ENCODE data around the gene PPP4C. TPM values are rescaled to one million over a fixed set of nuclear protein-coding genes. Genes with fewer than 3 reads are reported as not detected.
A peak's percentile ranks its signal among the peaks of the same experiment; 100 is the strongest.

Gene PPP4C
- 123 TPM for polyA plus RNA-seq (2013, experiment 1 of 2)
- 122 TPM for polyA plus RNA-seq (2013, experiment 2 of 2)

DNA sequence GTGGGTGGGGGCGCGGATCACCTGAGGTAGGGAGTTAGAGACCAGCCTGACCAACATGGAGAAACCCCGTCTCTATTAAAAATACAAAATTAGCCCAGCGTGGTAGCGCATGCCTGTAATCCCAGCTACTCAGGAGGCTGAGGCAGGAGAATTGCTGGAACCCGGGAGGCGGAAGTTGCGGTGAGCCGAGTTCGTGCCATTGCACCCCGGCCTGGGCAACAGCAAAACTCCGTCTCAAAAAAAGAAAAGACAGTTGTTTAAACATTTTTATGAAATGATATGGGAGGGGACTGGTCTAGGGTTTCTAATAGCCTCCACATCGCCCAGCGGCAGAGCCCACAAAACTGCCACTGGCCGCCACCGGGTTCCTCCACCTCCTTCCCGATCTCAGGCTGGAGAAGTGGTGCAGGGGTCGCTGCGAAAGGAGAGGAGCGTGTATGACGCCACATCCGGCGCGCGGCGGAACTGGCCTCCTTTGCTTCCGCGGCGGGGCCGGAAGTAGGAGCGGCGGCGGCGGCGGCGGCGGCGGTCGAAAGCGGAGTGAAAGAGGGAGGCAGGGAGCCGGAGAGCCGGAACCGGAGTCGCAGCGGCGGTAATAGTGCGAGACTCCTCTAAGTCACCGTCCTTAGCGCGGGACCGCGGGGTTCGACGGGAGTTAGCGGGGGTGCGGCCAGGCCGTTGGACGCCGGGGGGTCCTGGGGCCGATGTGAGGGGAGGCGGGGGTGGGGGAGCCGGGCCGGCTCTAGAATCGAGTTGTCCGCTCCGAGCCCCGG is at the start of gene PPP4C:
Gene PPP4C, plus strand, starts transcription at position 492 of the 773 bp plus-strand sequence. CDS start 384 bp downstream, outside the sequence.
- Histone ChIP-seq H3K9ac (ENCODE audit: low read depth, low read length) (peak within 1 kb of the TSS; percentile 91), H3K36me3 (ENCODE audit: insufficient read depth, low read length) (peaks cover 52% of the 10 kb centered on the region)
- WGBS, result 4% methylated on average over 67 of the region's 67 CpGs

DNA sequence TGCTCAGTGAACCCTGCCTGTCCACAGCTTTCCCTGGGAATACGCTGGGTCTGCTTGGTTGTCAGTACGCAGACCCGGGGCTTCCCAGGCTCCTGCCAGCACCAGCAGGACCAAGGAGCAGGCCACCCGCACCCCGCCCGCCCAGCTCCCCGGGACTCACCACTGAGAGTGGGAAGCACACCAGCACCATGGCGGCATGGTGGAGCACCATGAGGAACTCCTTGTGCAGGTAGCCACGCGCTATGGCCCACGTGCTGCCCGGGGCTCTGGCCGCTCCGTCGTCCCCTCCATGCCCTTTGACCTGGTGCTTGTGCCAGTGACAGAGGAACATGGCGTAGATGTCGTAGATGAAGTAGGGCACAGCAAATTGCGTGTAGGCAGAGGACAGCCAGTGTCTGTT is 49.3 kb upstream of the PPP4C start:
- peaks cover 7% of the 10 kb centered on the region for H3K4me1 ChIP-seq (ENCODE audit: insufficient read depth, low read length)
- no peaks in the 10 kb centered on the region for H3K9me3 ChIP-seq (ENCODE audit: insufficient read depth, low read depth, low read length)
- H3K36me3 ChIP-seq (ENCODE audit: insufficient read depth, low read length), result no peaks in the 10 kb centered on the region; the same call in 1 of the 2 replicates
- 95% methylated on average over 18 of the region's 18 CpGs for WGBS
- H3K27me3 ChIP-seq (ENCODE audit: insufficient read depth, low read length), result peaks cover 12% of the 10 kb centered on the region
- H3K27ac ChIP-seq (ENCODE audit: low read depth, low read length), result no peak overlapping the region
- no peak overlapping the region for H3K9ac ChIP-seq (ENCODE audit: low read depth, low read length)
- H3K4me3 ChIP-seq (ENCODE audit: low read length), result no peak overlapping the region

More for the DNA sequence above, at the start of gene PPP4C:
- Histone ChIP-seq H3K4me3 (ENCODE audit: low read length) (peak within 1 kb of the TSS; percentile 99), H3K4me1 (ENCODE audit: insufficient read depth, low read length) (peaks cover 3% of the 10 kb centered on the region; the same call in 1 of the 2 replicates), H3K27ac (ENCODE audit: low read depth, low read length) (peak within 1 kb of the TSS; percentile 71), H3K27me3 (ENCODE audit: insufficient read depth, low read length) (no peaks in the 10 kb centered on the region), H3K9me3 (ENCODE audit: insufficient read depth, low read depth, low read length) (no peaks in the 10 kb centered on the region)

- no peaks in the 10 kb centered on the region for H3K9me3 ChIP-seq (ENCODE audit: insufficient read depth, low read depth, low read length)
- peaks cover 13% of the 10 kb centered on the region for H3K4me1 ChIP-seq (ENCODE audit: insufficient read depth, low read length)
- peaks cover 23% of the 10 kb centered on the region for H3K27me3 ChIP-seq (ENCODE audit: insufficient read depth, low read length)
- 62% methylated on average over 13 of the region's 13 CpGs for WGBS
- H3K9ac ChIP-seq (ENCODE audit: low read depth, low read length), result no peak overlapping the region
- H3K4me3 ChIP-seq (ENCODE audit: low read length), result no peak overlapping the region
- no peak overlapping the region for H3K27ac ChIP-seq (ENCODE audit: low read depth, low read length)
- H3K36me3 ChIP-seq (ENCODE audit: insufficient read depth, low read length), result no peaks in the 10 kb centered on the region; the same call in 1 of the 2 replicates
Observed at GRCh38 chr16:30027588-30028437, 48.0 kb upstream of the PPP4C start.

DNA sequence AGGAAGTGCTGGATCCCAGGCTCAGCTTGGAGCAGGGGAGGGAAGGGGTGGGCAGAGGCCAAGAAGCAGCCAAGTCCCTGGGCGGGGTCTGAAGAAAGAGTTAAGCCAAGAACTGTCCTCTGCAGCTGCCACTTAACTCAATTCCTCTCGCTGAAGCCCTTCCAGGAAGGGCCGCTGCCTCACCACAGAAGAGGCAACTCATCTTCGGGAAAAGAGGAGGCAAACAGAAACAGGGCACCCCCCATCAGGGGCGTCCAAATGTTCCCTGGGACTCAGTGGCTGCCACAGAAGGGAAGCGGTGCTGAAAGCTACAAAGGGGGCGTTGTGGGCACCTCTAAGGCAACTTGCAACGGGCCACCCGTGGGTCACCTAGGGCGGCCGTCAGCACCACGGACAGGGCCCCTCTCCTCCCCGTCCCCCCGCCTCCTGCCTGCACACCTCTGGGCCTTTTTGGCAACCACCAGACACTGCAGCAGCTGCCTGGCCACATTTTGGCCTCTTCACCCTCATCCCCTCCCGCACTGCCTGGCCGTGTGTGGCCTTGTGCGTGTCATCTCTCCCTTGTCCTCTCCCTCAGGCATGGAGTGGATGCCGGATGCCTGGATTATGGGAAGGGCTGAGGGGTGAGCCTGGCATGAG is 47.2 kb upstream of the PPP4C start:
- H3K4me1 ChIP-seq (ENCODE audit: insufficient read depth, low read length), result peaks cover 13% of the 10 kb centered on the region
- no peaks in the 10 kb centered on the region for H3K9me3 ChIP-seq (ENCODE audit: insufficient read depth, low read depth, low read length)
- no peak overlapping the region for H3K9ac ChIP-seq (ENCODE audit: low read depth, low read length)
- peaks cover 29% of the 10 kb centered on the region for H3K27me3 ChIP-seq (ENCODE audit: insufficient read depth, low read length)
- H3K4me3 ChIP-seq (ENCODE audit: low read length), result no peak overlapping the region
- no peaks in the 10 kb centered on the region; the same call in 1 of the 2 replicates for H3K36me3 ChIP-seq (ENCODE audit: insufficient read depth, low read length)
- 25% methylated on average over 18 of the region's 18 CpGs for WGBS
- no peak overlapping the region for H3K27ac ChIP-seq (ENCODE audit: low read depth, low read length)

- Histone ChIP-seq H3K9me3 (ENCODE audit: insufficient read depth, low read depth, low read length) (no peaks in the 10 kb centered on the region), H3K36me3 (ENCODE audit: insufficient read depth, low read length) (no peaks in the 10 kb centered on the region; the same call in 1 of the 2 replicates), H3K9ac (ENCODE audit: low read depth, low read length) (peak overlapping the region; percentile 60), H3K4me3 (ENCODE audit: low read length) (peak overlapping the region; percentile 67), H3K27ac (ENCODE audit: low read depth, low read length) (no peak overlapping the region), H3K27me3 (ENCODE audit: insufficient read depth, low read length) (peaks cover 30% of the 10 kb centered on the region), H3K4me1 (ENCODE audit: insufficient read depth, low read length) (peaks cover 13% of the 10 kb centered on the region)
- WGBS, result 18% methylated on average over 23 of the region's 23 CpGs
Observed at GRCh38 chr16:30030011-30030685, 45.6 kb upstream of the PPP4C start.

DNA sequence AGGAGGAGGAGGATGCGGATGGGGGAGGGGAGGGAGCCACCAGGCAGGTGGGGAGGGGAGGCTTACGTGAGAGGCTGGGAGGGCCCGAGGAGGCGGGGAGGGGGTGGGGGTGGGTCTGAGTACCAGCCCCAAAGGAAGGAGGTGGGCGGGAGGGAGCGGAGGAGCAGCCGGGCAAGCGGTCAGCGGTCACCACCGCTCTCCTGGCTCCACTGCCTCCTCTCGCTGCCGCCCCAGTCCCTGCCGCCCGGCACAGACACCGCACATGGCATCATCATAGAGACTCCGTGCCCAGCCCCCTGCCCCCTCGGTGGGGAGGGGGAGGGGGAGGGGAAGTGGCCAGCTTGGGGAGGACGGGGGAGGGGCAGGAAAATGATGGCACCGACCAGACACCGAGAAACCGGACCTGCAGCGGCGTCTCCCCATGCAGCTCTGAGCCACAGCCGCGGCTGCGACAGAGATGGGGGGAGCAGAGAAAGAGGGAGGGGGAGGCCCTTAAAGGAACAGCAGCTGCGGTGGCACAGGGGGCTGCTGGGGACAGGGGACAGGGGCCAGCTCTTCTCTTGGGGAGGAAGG is 44.9 kb upstream of the PPP4C start, which contains the start of gene TLCD3B:
Gene TLCD3B, minus strand, starts transcription at position 431 of the 573 bp plus-strand sequence. CDS start 744 bp downstream, outside the sequence.
- Histone ChIP-seq H3K27ac (ENCODE audit: low read depth, low read length) (no peak within 1 kb of the TSS), H3K36me3 (ENCODE audit: insufficient read depth, low read length) (no peaks in the 10 kb centered on the region; the same call in 1 of the 2 replicates), H3K4me3 (ENCODE audit: low read length) (peak within 1 kb of the TSS; percentile 67), H3K9me3 (ENCODE audit: insufficient read depth, low read depth, low read length) (no peaks in the 10 kb centered on the region), H3K9ac (ENCODE audit: low read depth, low read length) (peak within 1 kb of the TSS; percentile 60), H3K4me1 (ENCODE audit: insufficient read depth, low read length) (peaks cover 13% of the 10 kb centered on the region), H3K27me3 (ENCODE audit: insufficient read depth, low read length) (peaks cover 33% of the 10 kb centered on the region)
- WGBS, result under 1% methylated on average over 25 of the region's 27 CpGs

- Histone ChIP-seq H3K4me3 (ENCODE audit: low read length) (peak overlapping the region; percentile 67), H3K27ac (ENCODE audit: low read depth, low read length) (no peak overlapping the region), H3K27me3 (ENCODE audit: insufficient read depth, low read length) (peaks cover 36% of the 10 kb centered on the region), H3K36me3 (ENCODE audit: insufficient read depth, low read length) (no peaks in the 10 kb centered on the region), H3K9me3 (ENCODE audit: insufficient read depth, low read depth, low read length) (no peaks in the 10 kb centered on the region), H3K9ac (ENCODE audit: low read depth, low read length) (no peak overlapping the region), H3K4me1 (ENCODE audit: insufficient read depth, low read length) (peaks cover 13% of the 10 kb centered on the region)
- WGBS, result 21% methylated on average over 10 of the region's 11 CpGs
Observed at GRCh38 chr16:30031477-30031918, 44.3 kb upstream of the PPP4C start.

DNA sequence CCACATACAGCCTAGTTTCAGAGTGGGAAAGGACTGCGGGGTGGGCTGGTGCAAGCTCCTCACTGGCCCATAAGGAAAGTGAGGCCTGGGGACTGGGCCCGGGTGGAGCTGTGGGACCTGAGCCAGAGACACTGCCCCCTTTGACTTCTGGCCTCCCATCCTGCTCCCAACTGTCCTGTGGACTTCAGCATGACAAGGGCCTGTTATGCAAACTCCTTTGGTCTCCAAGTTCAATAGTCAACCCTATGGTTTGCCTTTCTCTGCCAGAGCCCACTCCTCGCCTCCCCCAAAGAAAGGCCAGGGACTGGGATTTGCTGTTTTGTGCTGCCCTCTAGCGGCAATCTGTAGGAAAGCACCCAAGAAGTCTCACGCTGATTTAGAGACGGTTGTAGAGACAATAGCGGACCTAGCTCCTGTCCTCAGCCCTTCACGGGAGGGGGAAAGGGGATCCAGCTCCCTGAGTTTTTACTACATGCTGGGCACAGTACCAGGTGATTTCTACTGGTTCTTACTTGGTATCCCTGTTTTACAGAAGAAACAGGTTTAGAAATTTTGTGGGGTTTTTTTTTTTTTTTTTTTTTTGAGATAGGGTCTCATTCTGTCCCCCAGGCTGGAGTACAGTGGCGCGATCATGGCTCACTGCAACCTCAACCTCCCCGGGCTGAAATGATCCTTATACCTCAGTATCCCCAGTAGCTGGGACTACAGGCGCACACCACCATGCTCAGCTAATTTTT is 43.5 kb upstream of the PPP4C start:
- Histone ChIP-seq H3K27ac (ENCODE audit: low read depth, low read length) (no peak overlapping the region), H3K9ac (ENCODE audit: low read depth, low read length) (no peak overlapping the region), H3K36me3 (ENCODE audit: insufficient read depth, low read length) (no peaks in the 10 kb centered on the region), H3K4me3 (ENCODE audit: low read length) (peak overlapping the region; percentile 67), H3K9me3 (ENCODE audit: insufficient read depth, low read depth, low read length) (no peaks in the 10 kb centered on the region), H3K4me1 (ENCODE audit: insufficient read depth, low read length) (peaks cover 13% of the 10 kb centered on the region), H3K27me3 (ENCODE audit: insufficient read depth, low read length) (peaks cover 36% of the 10 kb centered on the region)
- 19% methylated on average over 11 of the region's 12 CpGs for WGBS

DNA sequence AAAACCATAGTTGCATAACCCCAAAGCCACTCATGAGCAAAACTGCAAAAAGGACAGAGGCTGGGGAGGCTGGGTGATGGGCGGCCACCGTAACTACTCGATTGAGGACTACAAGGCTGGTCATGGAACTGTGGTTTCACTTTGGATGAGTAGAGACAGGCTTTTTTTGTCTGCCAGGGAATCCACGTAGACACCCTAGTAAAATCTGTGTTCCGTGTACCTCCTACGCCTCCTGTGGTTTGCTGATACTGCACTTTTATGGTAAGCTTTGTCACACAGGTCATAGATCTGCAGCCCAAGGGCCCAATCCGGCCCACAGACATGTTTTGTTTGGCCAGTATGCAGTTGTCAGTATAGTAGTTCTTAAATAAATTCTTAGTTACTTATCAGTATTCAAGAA is 42.5 kb upstream of the PPP4C start:
- H3K36me3 ChIP-seq (ENCODE audit: insufficient read depth, low read length), result no peaks in the 10 kb centered on the region
- peaks cover 36% of the 10 kb centered on the region for H3K27me3 ChIP-seq (ENCODE audit: insufficient read depth, low read length)
- no peak overlapping the region for H3K9ac ChIP-seq (ENCODE audit: low read depth, low read length)
- H3K9me3 ChIP-seq (ENCODE audit: insufficient read depth, low read depth, low read length), result no peaks in the 10 kb centered on the region
- H3K4me1 ChIP-seq (ENCODE audit: insufficient read depth, low read length), result peaks cover 13% of the 10 kb centered on the region
- H3K27ac ChIP-seq (ENCODE audit: low read depth, low read length), result no peak overlapping the region
- H3K4me3 ChIP-seq (ENCODE audit: low read length), result no peak overlapping the region
- WGBS, result 86% methylated on average over 7 of the region's 7 CpGs
